Kidney epithelial cell (primary cell): Measurements from ENCODE around the gene ZDHHC16. TPM values are rescaled to one million over a fixed set of nuclear protein-coding genes. Genes with fewer than 3 reads are reported as not detected.
A peak's percentile ranks its signal among the peaks of the same experiment; 100 is the strongest.

ENCODE experiments used
- DNase-seq: peaks from one replicate; pipeline ENCODE4 v3.0.0-alpha.2; 2010; ENCODE audit warnings: low read depth
- H3K27me3 ChIP-seq: 2 replicates; pipeline ENCODE4 v1.6.0; 2011; ENCODE audit warnings: low read length; ENCODE audit not compliant: control insufficient read depth, insufficient read depth
- H3K36me3 ChIP-seq: 2 replicates; pipeline ENCODE4 v1.5.1; 2011; ENCODE audit warnings: low read length; ENCODE audit not compliant: control insufficient read depth, insufficient read depth
- H3K4me3 ChIP-seq: 2 replicates; pipeline ENCODE4 v1.5.1; 2011; ENCODE audit warnings: low read depth, mild to moderate bottlenecking, control low read depth, low read length
- CTCF ChIP-seq: IDR thresholded peaks from 2 replicates; pipeline ENCODE4 v1.5.1; 2011; ENCODE audit warnings: mild to moderate bottlenecking, moderate library complexity, low read length, control low read depth, inconsistent platforms; ENCODE audit not compliant: insufficient read depth, poor library complexity, severe bottlenecking
- total RNA-seq: library from RNA; depleted of rRNA; stranded (reverse); fragments of >200 nt; gene quantifications from 2 replicates; pipeline ENCODE4 v1.2.3, GENCODE V29; 2015

The ZDHHC16 gene
- total RNA-seq, 1 donor from 2014 or later: 42.4 TPM

- no peak for TF ChIP-seq CTCF
- Histone ChIP-seq H3K4me3 (peak overlapping the region; percentile 66), H3K36me3 (peaks cover 2% of the 10 kb centered on the region), H3K27me3 (no peaks in the 10 kb centered on the region)
- DNase-seq: no peak
Observed at GRCh38 chr10:97445357-97445721, 636 bp upstream of the ZDHHC16 start.

DNA sequence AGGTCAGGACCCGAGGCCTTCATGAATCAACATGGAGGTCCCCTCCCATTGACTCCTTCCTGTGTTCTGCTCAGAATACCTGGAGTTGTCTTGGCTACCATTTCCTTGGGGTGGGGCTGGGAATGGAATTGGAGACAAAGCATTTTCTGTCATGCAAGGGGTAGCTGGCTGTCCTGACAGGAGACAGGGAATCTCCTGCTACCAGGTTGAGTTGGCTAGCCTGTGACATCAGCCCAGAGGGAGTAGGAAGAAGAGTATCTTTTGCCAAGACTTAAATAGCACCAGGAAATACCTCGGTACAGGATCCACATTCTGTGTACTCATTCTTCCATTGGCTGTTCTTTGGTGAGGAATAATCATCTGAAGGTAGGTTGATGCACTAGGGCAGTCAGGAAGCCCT lies 4.9 kb downstream of the ZDHHC16 start:
- H3K27me3 ChIP-seq: no peaks in the 10 kb centered on the region
- no peak overlapping the region for H3K4me3 ChIP-seq
- no peak for DNase-seq
- TF ChIP-seq CTCF: no peak
- H3K36me3 ChIP-seq: no peaks in the 10 kb centered on the region

- no peak for TF ChIP-seq CTCF
- no peak overlapping the region for H3K4me3 ChIP-seq
- H3K36me3 ChIP-seq: no peaks in the 10 kb centered on the region
- no peak for DNase-seq
- H3K27me3 ChIP-seq: no peaks in the 10 kb centered on the region
Observed at GRCh38 chr10:97451605-97452004, 5.6 kb downstream of the ZDHHC16 start.

GRCh38 chr10:97452352-97452751 lies 6.4 kb downstream of the ZDHHC16 start:
- H3K4me3 ChIP-seq: no peak overlapping the region
- no peak for DNase-seq
- no peaks in the 10 kb centered on the region for H3K27me3 ChIP-seq
- no peak for TF ChIP-seq CTCF
- H3K36me3 ChIP-seq: no peaks in the 10 kb centered on the region

- TF ChIP-seq CTCF: no peak
- Histone ChIP-seq H3K27me3 (no peaks in the 10 kb centered on the region), H3K36me3 (no peaks in the 10 kb centered on the region), H3K4me3 (no peak overlapping the region)
- no peak for DNase-seq
Observed at GRCh38 chr10:97454330-97455036, 8.5 kb downstream of the ZDHHC16 start.

DNA sequence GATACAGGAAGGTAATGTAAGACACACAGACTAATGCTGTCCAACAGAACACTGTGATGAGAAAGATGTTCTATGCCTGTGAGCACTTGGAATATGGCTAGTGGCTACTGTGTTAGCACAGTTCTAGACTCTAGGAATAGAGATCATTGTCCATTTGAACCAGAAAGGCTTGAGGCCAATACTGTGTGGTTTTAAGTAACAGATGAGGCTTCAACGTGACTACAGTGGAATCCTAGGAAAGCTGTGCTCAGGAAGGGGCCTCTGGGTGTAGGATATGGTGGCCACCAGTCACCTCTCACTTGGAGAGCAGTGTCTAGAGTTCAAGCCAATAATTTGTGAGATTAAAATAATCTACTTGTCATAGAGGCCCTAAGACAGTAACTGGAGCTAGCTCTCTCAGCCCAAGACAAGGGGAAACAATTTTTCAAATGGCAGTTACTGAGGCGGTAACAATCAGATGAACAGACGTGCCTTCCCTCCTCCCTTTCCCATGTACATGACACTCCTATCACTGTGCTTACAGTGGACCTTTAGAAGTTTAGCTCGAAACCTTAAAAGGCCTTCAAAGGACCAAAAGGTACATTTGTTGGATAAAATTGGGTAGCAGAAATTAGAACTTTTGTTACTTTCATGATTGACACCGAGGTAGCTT lies 10.2 kb downstream of the ZDHHC16 start:
- H3K4me3 ChIP-seq: no peak overlapping the region
- H3K36me3 ChIP-seq: peaks cover 1% of the 10 kb centered on the region
- no peaks in the 10 kb centered on the region for H3K27me3 ChIP-seq
- no peak for TF ChIP-seq CTCF
- DNase-seq: no peak
